PFSK-1 (cell line): ENCODE data around the gene GNG4.

ENCODE experiments used
- POLR2AphosphoS5 ChIP-seq: IDR thresholded peaks from 2 replicates; pipeline ENCODE4 v1.6.1; 2012; ENCODE audit warnings: low read depth, mild to moderate bottlenecking, control low read depth, low read length, moderate library complexity
- TAF1 ChIP-seq: IDR thresholded peaks from 2 replicates; pipeline ENCODE4 v1.6.1; 2012; ENCODE audit warnings: low read length, control low read depth, borderline replicate concordance; ENCODE audit not compliant: insufficient read depth
- TF ChIP-seq, protein P1 (sequence below), 2 experiments: IDR thresholded peaks; 2 replicates each; pipeline versions ENCODE4 v1.6.1 to v1.8.0; 2011 to 2012; ENCODE audit warnings: low read depth in 2 of 2, low read length in 2 of 2, control low read depth in 1 of 2, inconsistent platforms in 1 of 2, mild to moderate bottlenecking in 1 of 2, moderate library complexity in 1 of 2; ENCODE audit not compliant: insufficient read depth in 1 of 2

DNA sequence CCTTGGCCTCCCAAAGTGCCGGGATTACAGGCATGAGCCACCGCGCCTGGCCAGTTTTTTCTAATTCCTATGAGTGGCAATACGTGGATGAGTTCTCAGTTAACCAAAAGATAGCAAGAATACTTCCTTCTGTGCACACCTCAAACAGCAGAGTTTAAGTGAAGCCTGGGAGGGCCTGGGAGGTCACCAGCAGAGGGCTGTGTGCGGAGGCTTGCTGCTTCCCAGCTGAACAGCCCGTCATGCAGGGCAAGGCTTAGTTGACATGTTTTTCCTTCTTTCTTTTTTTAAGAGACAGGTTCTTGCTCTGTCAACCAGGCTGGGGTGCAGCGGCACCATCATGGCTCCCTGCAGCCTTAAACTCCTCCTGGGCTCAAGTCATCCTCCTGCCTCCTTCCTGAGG is 17.8 kb downstream of the GNG4 start:
- TF ChIP-seq, protein P1, sequence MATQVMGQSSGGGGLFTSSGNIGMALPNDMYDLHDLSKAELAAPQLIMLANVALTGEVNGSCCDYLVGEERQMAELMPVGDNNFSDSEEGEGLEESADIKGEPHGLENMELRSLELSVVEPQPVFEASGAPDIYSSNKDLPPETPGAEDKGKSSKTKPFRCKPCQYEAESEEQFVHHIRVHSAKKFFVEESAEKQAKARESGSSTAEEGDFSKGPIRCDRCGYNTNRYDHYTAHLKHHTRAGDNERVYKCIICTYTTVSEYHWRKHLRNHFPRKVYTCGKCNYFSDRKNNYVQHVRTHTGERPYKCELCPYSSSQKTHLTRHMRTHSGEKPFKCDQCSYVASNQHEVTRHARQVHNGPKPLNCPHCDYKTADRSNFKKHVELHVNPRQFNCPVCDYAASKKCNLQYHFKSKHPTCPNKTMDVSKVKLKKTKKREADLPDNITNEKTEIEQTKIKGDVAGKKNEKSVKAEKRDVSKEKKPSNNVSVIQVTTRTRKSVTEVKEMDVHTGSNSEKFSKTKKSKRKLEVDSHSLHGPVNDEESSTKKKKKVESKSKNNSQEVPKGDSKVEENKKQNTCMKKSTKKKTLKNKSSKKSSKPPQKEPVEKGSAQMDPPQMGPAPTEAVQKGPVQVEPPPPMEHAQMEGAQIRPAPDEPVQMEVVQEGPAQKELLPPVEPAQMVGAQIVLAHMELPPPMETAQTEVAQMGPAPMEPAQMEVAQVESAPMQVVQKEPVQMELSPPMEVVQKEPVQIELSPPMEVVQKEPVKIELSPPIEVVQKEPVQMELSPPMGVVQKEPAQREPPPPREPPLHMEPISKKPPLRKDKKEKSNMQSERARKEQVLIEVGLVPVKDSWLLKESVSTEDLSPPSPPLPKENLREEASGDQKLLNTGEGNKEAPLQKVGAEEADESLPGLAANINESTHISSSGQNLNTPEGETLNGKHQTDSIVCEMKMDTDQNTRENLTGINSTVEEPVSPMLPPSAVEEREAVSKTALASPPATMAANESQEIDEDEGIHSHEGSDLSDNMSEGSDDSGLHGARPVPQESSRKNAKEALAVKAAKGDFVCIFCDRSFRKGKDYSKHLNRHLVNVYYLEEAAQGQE (IDR thresholded peaks at IDR 0.05; ENCODE audit: insufficient read depth in 1 of 2, low read depth in 2 of 2, low read length in 2 of 2) = no peak
- TF ChIP-seq TAF1 (no peak), POLR2AphosphoS5 (no peak)
